ENCODE measurements around the gene LTBP3.

GRCh38 chr11:65591939-65592857 is 34.0 kb upstream of the LTBP3 start:
- TF ChIP-seq CTCF (IDR thresholded peaks at IDR 0.05 in 8 of 11, conservative IDR thresholded peaks at IDR 0.05 in 3 of 11) (peak in 4 of 11 experiments; percentile 16 to 21 (median 17)), POLR2A (IDR thresholded peaks at IDR 0.05) (no peak), POLR2AphosphoS5 (IDR thresholded peaks at IDR 0.05) (peak; percentile 48 to 80 (median 75))

All from spleen (tissue), 7 donors.